Measurements from ENCODE around the gene SRPK1. TPM values are rescaled to one million over a fixed set of nuclear protein-coding genes. Genes with fewer than 3 reads are reported as not detected.

Gene SRPK1
- total and polyA plus RNA-seq, 7 donors: 17.4 to 47.9 (median 36.6) TPM

DNA sequence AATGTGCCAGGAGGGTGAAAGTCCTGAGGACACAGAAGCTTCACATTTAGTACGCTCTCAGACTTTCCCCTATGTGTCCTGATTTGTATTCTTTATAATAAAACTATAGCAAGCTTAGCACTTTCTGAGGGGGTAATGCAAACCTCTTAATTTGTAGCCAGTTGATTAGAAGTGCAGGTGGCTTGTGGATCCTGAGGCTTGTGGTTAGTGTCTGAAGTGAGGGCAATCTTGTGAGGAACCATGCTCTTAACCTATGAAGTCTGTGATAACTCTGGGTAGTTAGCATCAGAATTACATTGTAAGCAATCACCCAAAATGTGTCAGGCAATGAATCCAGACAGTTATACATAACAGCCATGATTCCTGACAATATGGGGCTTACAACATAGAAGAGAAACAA lies 64.6 kb downstream of the SRPK1 start:
- peaks cover 0 to 48% (median 7%) of the 10 kb centered on the region in 4 donors for H3K36me3 ChIP-seq
- H3K27ac ChIP-seq: no peak overlapping the region
- H3K27me3 ChIP-seq: no peaks in the 10 kb centered on the region
- no peaks in the 10 kb centered on the region for H3K4me1 ChIP-seq
- WGBS, 2 donors: 96% methylated on average over 1 of the region's 1 CpG
- H3K9me3 ChIP-seq: no peaks in the 10 kb centered on the region
- intact Hi-C loops (cut with DNase I): no loop called here
- no peak overlapping the region for H3K4me3 ChIP-seq
- TF ChIP-seq EP300 (IDR thresholded peaks at IDR 0.05): no peak
- TF ChIP-seq, protein P1, sequence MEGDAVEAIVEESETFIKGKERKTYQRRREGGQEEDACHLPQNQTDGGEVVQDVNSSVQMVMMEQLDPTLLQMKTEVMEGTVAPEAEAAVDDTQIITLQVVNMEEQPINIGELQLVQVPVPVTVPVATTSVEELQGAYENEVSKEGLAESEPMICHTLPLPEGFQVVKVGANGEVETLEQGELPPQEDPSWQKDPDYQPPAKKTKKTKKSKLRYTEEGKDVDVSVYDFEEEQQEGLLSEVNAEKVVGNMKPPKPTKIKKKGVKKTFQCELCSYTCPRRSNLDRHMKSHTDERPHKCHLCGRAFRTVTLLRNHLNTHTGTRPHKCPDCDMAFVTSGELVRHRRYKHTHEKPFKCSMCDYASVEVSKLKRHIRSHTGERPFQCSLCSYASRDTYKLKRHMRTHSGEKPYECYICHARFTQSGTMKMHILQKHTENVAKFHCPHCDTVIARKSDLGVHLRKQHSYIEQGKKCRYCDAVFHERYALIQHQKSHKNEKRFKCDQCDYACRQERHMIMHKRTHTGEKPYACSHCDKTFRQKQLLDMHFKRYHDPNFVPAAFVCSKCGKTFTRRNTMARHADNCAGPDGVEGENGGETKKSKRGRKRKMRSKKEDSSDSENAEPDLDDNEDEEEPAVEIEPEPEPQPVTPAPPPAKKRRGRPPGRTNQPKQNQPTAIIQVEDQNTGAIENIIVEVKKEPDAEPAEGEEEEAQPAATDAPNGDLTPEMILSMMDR (IDR thresholded peaks at IDR 0.05): no peak
- no peak for TF ChIP-seq POLR2A (IDR thresholded peaks at IDR 0.05)
- DNase-seq: no peak

DNA sequence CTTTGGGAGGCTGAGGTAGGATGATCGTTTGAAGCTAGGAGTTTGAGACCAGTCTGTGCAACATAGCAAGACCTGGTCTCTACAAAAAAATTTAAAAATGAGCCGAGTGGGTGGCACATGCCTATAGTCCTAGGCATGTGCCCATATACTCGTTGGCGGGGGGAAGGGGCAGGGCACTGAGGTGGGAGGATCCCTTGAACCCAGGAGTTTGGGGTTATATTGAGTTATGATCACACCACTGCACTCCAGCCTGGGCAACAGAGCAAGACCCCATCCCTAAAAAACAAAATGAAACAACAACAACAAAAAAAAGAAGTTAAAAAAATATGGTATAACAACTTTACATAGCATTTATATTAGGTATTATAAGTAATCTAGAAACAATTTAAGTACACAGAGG lies 67.9 kb downstream of the SRPK1 start:
- H3K9me3 ChIP-seq: peaks cover 0 to 2% (median 0%) of the 10 kb centered on the region in 4 donors
- H3K4me1 ChIP-seq: no peaks in the 10 kb centered on the region
- H3K36me3 ChIP-seq: peaks cover 0 to 55% (median 4%) of the 10 kb centered on the region in 4 donors
- intact Hi-C loops (cut with DNase I): no loop called here
- no peaks in the 10 kb centered on the region for H3K27me3 ChIP-seq
- WGBS, 2 donors: 87 to 91% methylated on average over 4 of the region's 4 CpGs
- DNase-seq: no peak
- H3K27ac ChIP-seq: no peak overlapping the region
- TF ChIP-seq EP300 (IDR thresholded peaks at IDR 0.05): no peak
- no peak overlapping the region for H3K4me3 ChIP-seq

DNA sequence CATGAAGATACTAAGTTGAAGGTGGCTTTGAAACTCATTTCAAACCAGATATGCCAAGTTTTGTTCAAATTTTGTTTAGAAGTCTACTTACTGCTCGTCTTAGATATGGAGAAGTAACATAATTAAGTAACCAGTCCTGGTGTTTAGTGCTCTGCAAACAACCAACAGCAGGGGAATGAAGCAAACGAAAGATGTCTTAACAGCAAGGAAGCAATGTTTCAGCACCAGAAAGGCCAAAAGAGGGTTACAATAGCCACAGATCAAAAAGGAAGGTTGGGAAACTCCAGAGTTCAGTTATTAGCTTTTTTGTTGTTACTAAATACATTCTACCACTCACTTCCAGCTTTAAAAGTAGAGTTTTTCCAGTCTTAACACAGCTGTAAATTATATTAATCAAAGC lies 70.7 kb downstream of the SRPK1 start:
- H3K4me1 ChIP-seq: no peaks in the 10 kb centered on the region
- H3K27me3 ChIP-seq: no peaks in the 10 kb centered on the region
- WGBS, 2 donors: 69 to 81% methylated on average over 2 of the region's 2 CpGs
- H3K4me3 ChIP-seq: no peak overlapping the region
- peaks cover 0 to 2% (median 0%) of the 10 kb centered on the region in 4 donors for H3K9me3 ChIP-seq
- DNase-seq: no peak
- H3K27ac ChIP-seq: no peak overlapping the region
- TF ChIP-seq EP300 (IDR thresholded peaks at IDR 0.05): no peak
- TF ChIP-seq, protein P1 (IDR thresholded peaks at IDR 0.05): no peak
- peaks cover 0 to 40% (median 0%) of the 10 kb centered on the region in 4 donors for H3K36me3 ChIP-seq
- intact Hi-C loops (cut with DNase I): no loop called here

DNA sequence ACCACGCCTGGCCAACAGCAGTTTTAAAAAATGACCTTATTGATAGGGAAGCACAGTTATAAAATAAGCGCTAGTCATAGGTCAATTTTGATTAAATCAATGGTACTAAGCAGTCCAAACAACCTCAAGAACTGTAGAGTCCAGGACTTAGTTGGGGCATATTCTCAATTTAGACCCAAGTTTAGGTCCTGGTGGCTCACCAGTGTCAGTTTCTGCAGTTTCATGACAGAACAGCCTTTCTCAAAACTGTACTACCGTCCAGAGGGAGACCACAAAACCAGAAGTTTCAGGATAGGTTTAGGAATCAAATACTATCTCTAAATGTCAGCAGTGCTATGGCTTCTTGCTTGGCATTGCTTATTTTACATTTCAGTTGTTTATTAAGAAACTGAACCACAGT lies 76.6 kb downstream of the SRPK1 start:
- Histone ChIP-seq H3K9me3 (peaks cover 0 to 2% (median 0%) of the 10 kb centered on the region in 4 donors), H3K4me1 (no peaks in the 10 kb centered on the region), H3K4me3 (no peak overlapping the region), H3K36me3 (peaks cover 0 to 28% (median 0%) of the 10 kb centered on the region in 4 donors), H3K27me3 (no peaks in the 10 kb centered on the region), H3K27ac (no peak overlapping the region)
- no peak for DNase-seq
- no peak for TF ChIP-seq POLR2AphosphoS5 (IDR thresholded peaks at IDR 0.05)
- TF ChIP-seq, protein P1 (IDR thresholded peaks at IDR 0.05): no peak
- TF ChIP-seq POLR2A (IDR thresholded peaks at IDR 0.05): no peak
- TF ChIP-seq EP300 (IDR thresholded peaks at IDR 0.05): no peak
- WGBS, 2 donors: 91 to 96% methylated on average over 3 of the region's 3 CpGs
- intact Hi-C loops (cut with DNase I): no loop called here

DNA sequence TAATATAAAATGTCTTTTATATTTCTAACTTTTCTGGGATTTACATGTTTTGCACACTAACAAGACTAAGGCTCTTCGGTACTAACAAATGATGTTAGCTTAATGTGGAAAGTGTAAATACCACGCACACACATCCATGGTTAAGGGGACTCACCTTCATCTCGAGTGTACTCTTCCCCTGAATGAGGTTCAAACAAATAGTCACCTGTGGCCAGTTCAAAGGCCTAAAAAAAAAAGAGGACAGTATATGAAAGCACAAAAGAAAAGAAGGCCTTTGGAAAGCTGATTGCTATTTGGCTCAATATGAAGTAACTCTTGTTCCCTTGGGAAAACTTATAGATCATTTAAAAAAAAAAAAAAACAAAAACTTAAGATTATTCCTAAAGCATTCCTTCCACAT lies 78.5 kb downstream of the SRPK1 start:
- Histone ChIP-seq H3K4me3 (no peak overlapping the region), H3K4me1 (no peaks in the 10 kb centered on the region), H3K9me3 (no peaks in the 10 kb centered on the region), H3K27me3 (no peaks in the 10 kb centered on the region), H3K27ac (no peak overlapping the region), H3K36me3 (peaks cover 0 to 37% (median 0%) of the 10 kb centered on the region in 4 donors)
- TF ChIP-seq, protein P1 (IDR thresholded peaks at IDR 0.05): no peak
- TF ChIP-seq POLR2AphosphoS5 (IDR thresholded peaks at IDR 0.05): no peak
- no peak for TF ChIP-seq POLR2A (IDR thresholded peaks at IDR 0.05)
- no peak for TF ChIP-seq EP300 (IDR thresholded peaks at IDR 0.05)
- 86 to 92% methylated on average over 3 of the region's 3 CpGs for WGBS, 2 donors
- intact Hi-C loops (cut with DNase I): no loop called here
- DNase-seq: no peak

Data from sigmoid colon (tissue), 7 donors.